ENCODE data around the gene TGFBR2. TPM values are rescaled to one million over a fixed set of nuclear protein-coding genes. Genes with fewer than 3 reads are reported as not detected.
A peak's percentile ranks its signal among the peaks of the same experiment; 100 is the strongest.

The TGFBR2 gene
- polyA plus RNA-seq, 3 donors, result 46.6 to 60.3 (median 57.0) TPM

- H3K36me3 ChIP-seq (replicated peaks in 1 of 2; ENCODE audit: control insufficient read depth in 1 of 2, insufficient read depth in 2 of 2, low read length in 2 of 2), result no peaks in the 10 kb centered on the region
- H3K9ac ChIP-seq (ENCODE audit: insufficient read depth, low read length, poor library complexity, severe bottlenecking), result no peak overlapping the region
- no peaks in the 10 kb centered on the region for H3K79me2 ChIP-seq (ENCODE audit: insufficient read depth, low read length)
- H3K36me3 Mint-ChIP-seq, result peaks cover 0 to 2% of the 10 kb centered on the region in 2 donors
- no peak overlapping the region for H3K4me3 ChIP-seq (replicated peaks in 1 of 3; ENCODE audit: low read depth in 2 of 3, low read length in 3 of 3)
- WGBS (ENCODE audit: insufficient coverage), result 7% methylated on average over 3 of the region's 4 CpGs
- peak; percentile 92 to 96 (median 94) for DNase-seq
- peak overlapping the region; percentile 23 for H3K4me2 ChIP-seq (replicated peaks; ENCODE audit: extremely low read depth, low read length, poor library complexity, severe bottlenecking)
- H3K9me3 Mint-ChIP-seq, result peaks cover 0 to 3% (median 0%) of the 10 kb centered on the region in 7 donors
- no peaks in the 10 kb centered on the region for H3K27me3 ChIP-seq (ENCODE audit: control insufficient read depth in 2 of 2, insufficient read depth in 2 of 2, low read length in 2 of 2)
- H3K27me3 Mint-ChIP-seq (ENCODE audit: low read depth in 3 of 3), result peaks cover 0 to 2% (median 2%) of the 10 kb centered on the region in 3 donors
- no peaks in the 10 kb centered on the region for H3K9me3 ChIP-seq (replicated peaks in 1 of 2; ENCODE audit: control insufficient read depth in 1 of 2, insufficient read depth in 1 of 2, low read length in 2 of 2)
- no peaks in the 10 kb centered on the region for H4K20me1 ChIP-seq (ENCODE audit: insufficient read depth, low read length)
- peak overlapping the region; percentile 81 to 98 (median 94) for H3K27ac Mint-ChIP-seq
- peak overlapping the region in 1 of 2 donors; percentile 39 for H3K4me3 Mint-ChIP-seq
- intact Hi-C loops (cut with micrococcal nuclease), result no loop called here
- peaks cover 23 to 24% of the 10 kb centered on the region in 2 donors for H3K4me1 ChIP-seq (ENCODE audit: control insufficient read depth in 1 of 2, insufficient read depth in 2 of 2, low read length in 2 of 2)
- no peak overlapping the region for H2AFZ ChIP-seq (ENCODE audit: insufficient read depth, low read depth, low read length, poor library complexity, severe bottlenecking)
- no peak for TF ChIP-seq CTCF (IDR thresholded peaks at IDR 0.05)
- H3K27ac ChIP-seq (ENCODE audit: low read depth in 1 of 2, low read length in 2 of 2), result peak overlapping the region in 1 of 2 donors; percentile 72
- peaks cover 27% of the 10 kb centered on the region for H3K4me1 Mint-ChIP-seq
Measured at GRCh38 chr3:30578479-30578878, 27.9 kb upstream of the TGFBR2 start.

GRCh38 chr3:30578986-30579579 is 27.3 kb upstream of the TGFBR2 start:
- no peaks in the 10 kb centered on the region for H3K9me3 ChIP-seq (replicated peaks in 1 of 2; ENCODE audit: control insufficient read depth in 1 of 2, insufficient read depth in 1 of 2, low read length in 2 of 2)
- no peak for TF ChIP-seq CTCF (IDR thresholded peaks at IDR 0.05)
- intact Hi-C loops (cut with micrococcal nuclease), result no loop called here
- peak overlapping the region; percentile 81 to 98 (median 94) for H3K27ac Mint-ChIP-seq
- DNase-seq, result no peak
- no peak overlapping the region for H3K4me3 ChIP-seq (replicated peaks in 1 of 3; ENCODE audit: low read depth in 2 of 3, low read length in 3 of 3)
- no peaks in the 10 kb centered on the region for H3K36me3 ChIP-seq (replicated peaks in 1 of 2; ENCODE audit: control insufficient read depth in 1 of 2, insufficient read depth in 2 of 2, low read length in 2 of 2)
- H3K4me1 Mint-ChIP-seq, result peaks cover 27% of the 10 kb centered on the region
- peaks cover 0 to 3% (median 0%) of the 10 kb centered on the region in 7 donors for H3K9me3 Mint-ChIP-seq
- H4K20me1 ChIP-seq (ENCODE audit: insufficient read depth, low read length), result no peaks in the 10 kb centered on the region
- no peak overlapping the region for H3K9ac ChIP-seq (ENCODE audit: insufficient read depth, low read length, poor library complexity, severe bottlenecking)
- peaks cover 23 to 24% of the 10 kb centered on the region in 2 donors for H3K4me1 ChIP-seq (ENCODE audit: control insufficient read depth in 1 of 2, insufficient read depth in 2 of 2, low read length in 2 of 2)
- WGBS (ENCODE audit: insufficient coverage), result no CpG with 5 or more reads among the region's 4 CpGs
- no peaks in the 10 kb centered on the region for H3K27me3 ChIP-seq (ENCODE audit: control insufficient read depth in 2 of 2, insufficient read depth in 2 of 2, low read length in 2 of 2)
- peaks cover 0 to 2% (median 2%) of the 10 kb centered on the region in 3 donors for H3K27me3 Mint-ChIP-seq (ENCODE audit: low read depth in 3 of 3)
- H3K27ac ChIP-seq (ENCODE audit: low read depth in 1 of 2, low read length in 2 of 2), result peak overlapping the region in 1 of 2 donors; percentile 72
- peaks cover 0 to 2% of the 10 kb centered on the region in 2 donors for H3K36me3 Mint-ChIP-seq
- H2AFZ ChIP-seq (ENCODE audit: insufficient read depth, low read depth, low read length, poor library complexity, severe bottlenecking), result no peak overlapping the region
- H3K4me3 Mint-ChIP-seq, result peak overlapping the region in 1 of 2 donors; percentile 49
- H3K79me2 ChIP-seq (ENCODE audit: insufficient read depth, low read length), result no peaks in the 10 kb centered on the region
- no peak overlapping the region for H3K4me2 ChIP-seq (replicated peaks; ENCODE audit: extremely low read depth, low read length, poor library complexity, severe bottlenecking)

All from CD14-positive monocyte (primary cell).